Tibial artery (tissue), 4 donors: ENCODE data around the gene GIMAP8.
"Not testable (repeated sequence)": the region's sequence is repeated elsewhere in the genome, so short reads cannot be mapped to it uniquely, and the experiment has no call there.

Source experiments
- DNase-seq, 2 donors: peaks; one replicate each; pipeline ENCODE4 v3.0.0-alpha.2; 2019
- H3K27ac ChIP-seq, 2 donors: fragments of 200-600 bp; sonication (generic) in 1 of 2; 1 replicate in 1 of 2; 2 replicates in 1 of 2; pipeline ENCODE4 v1.5.1; 2018 to 2019; ENCODE audit warnings: mild to moderate bottlenecking in 1 of 2
- H3K27me3 ChIP-seq, 2 donors: fragments of 200-600 bp; sonication (generic) in 1 of 2; one replicate each; pipeline versions ENCODE4 v1.5.1 to v1.6.0; 2016 to 2019
- H3K36me3 ChIP-seq, 3 donors: fragments of 200-600 bp; sonication (generic) in 2 of 3; one replicate each; pipeline ENCODE4 v1.5.1; 2016 to 2019; ENCODE audit warnings: mild to moderate bottlenecking in 2 of 3
- H3K4me1 ChIP-seq, 4 donors: fragments of 200-600 bp; sonication (generic) in 2 of 4; 1 replicate in 3 of 4; 2 replicates in 1 of 4; pipeline ENCODE4 v1.5.1; 2016 to 2019
- H3K4me3 ChIP-seq, 2 donors: fragments of 200-600 bp; sonication (generic) in 1 of 2; 1 replicate in 1 of 2; 2 replicates in 1 of 2; pipeline ENCODE4 v1.5.1; 2018 to 2019; ENCODE audit warnings: mild to moderate bottlenecking in 2 of 2
- H3K9me3 ChIP-seq, 3 donors: fragments of 200-600 bp; sonication (generic) in 1 of 3; one replicate each; pipeline ENCODE4 v1.5.1; 2016 to 2019
- intact Hi-C: fragments of 100-400 bp; cut with DNase I; formaldehyde crosslinking; loops from one replicate; pipeline ENCODE4 v1.15.0; 2023; ENCODE audit warnings: low total_unique reads
- TF ChIP-seq, protein P1 (sequence below), 2 experiments: fragments of 200-600 bp in 1 of 2; fragments of 450-650 bp in 1 of 2; IDR thresholded peaks; one replicate each; pipeline ENCODE4 v1.5.1; 2017 to 2019; ENCODE audit warnings: antibody characterized with exemption in 2 of 2, mild to moderate bottlenecking in 1 of 2, moderate library complexity in 1 of 2

GIMAP8 gene

GRCh38 chr7:150487625-150488024 is 37.2 kb downstream of the GIMAP8 start:
- Histone ChIP-seq H3K27me3 (no peaks in the 10 kb centered on the region), H3K27ac (no peak overlapping the region), H3K4me3 (no peak overlapping the region), H3K4me1 (no peaks in the 10 kb centered on the region), H3K36me3 (no peaks in the 10 kb centered on the region), H3K9me3 (peaks cover 0 to 4% (median 0%) of the 10 kb centered on the region in 3 donors)
- intact Hi-C loops = no loop called here
- TF ChIP-seq, protein P1, sequence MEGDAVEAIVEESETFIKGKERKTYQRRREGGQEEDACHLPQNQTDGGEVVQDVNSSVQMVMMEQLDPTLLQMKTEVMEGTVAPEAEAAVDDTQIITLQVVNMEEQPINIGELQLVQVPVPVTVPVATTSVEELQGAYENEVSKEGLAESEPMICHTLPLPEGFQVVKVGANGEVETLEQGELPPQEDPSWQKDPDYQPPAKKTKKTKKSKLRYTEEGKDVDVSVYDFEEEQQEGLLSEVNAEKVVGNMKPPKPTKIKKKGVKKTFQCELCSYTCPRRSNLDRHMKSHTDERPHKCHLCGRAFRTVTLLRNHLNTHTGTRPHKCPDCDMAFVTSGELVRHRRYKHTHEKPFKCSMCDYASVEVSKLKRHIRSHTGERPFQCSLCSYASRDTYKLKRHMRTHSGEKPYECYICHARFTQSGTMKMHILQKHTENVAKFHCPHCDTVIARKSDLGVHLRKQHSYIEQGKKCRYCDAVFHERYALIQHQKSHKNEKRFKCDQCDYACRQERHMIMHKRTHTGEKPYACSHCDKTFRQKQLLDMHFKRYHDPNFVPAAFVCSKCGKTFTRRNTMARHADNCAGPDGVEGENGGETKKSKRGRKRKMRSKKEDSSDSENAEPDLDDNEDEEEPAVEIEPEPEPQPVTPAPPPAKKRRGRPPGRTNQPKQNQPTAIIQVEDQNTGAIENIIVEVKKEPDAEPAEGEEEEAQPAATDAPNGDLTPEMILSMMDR (IDR thresholded peaks at IDR 0.05) = no peak
- DNase-seq = no peak

GRCh38 chr7:150489782-150490181 is 39.4 kb downstream of the GIMAP8 start:
- TF ChIP-seq, protein P1 (IDR thresholded peaks at IDR 0.05) = no peak
- no peaks in the 10 kb centered on the region for H3K4me1 ChIP-seq
- H3K9me3 ChIP-seq = peaks cover 0 to 4% (median 0%) of the 10 kb centered on the region in 3 donors
- H3K27ac ChIP-seq = no peak overlapping the region
- H3K27me3 ChIP-seq = no peaks in the 10 kb centered on the region
- no peaks in the 10 kb centered on the region for H3K36me3 ChIP-seq
- no peak for DNase-seq
- intact Hi-C loops = no loop called here
- H3K4me3 ChIP-seq = no peak overlapping the region

GRCh38 chr7:150493442-150493841 is 43.0 kb downstream of the GIMAP8 start:
- H3K36me3 ChIP-seq, H3K27ac ChIP-seq, intact Hi-C loops, H3K9me3 ChIP-seq, DNase-seq, H3K4me1 ChIP-seq, H3K27me3 ChIP-seq, H3K4me3 ChIP-seq: not testable (repeated sequence)

DNA sequence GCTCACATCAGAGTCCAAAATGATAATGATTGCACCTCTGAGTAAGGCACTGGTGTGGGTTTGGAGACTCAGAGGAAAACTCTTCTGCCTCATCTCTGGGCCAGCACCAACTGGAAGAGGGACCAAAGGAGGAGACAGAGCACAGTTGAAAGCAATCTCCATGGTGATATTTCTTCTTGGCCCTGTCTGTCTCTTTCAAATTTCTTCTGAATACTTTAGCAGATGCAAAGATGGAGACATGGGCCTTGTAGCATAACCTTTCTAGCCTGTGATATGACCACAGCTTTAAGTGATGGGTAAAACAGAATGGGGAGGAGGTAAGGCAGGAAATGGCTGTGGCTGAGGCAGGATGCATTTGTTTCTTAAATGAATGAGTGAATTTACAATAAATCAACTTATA is 52.1 kb downstream of the GIMAP8 start:
- H3K36me3 ChIP-seq = no peaks in the 10 kb centered on the region
- TF ChIP-seq, protein P1 (IDR thresholded peaks at IDR 0.05) = no peak
- no peaks in the 10 kb centered on the region for H3K27me3 ChIP-seq
- intact Hi-C loops = no loop called here
- DNase-seq = no peak
- H3K4me3 ChIP-seq = no peak overlapping the region
- no peaks in the 10 kb centered on the region for H3K4me1 ChIP-seq
- H3K9me3 ChIP-seq = peaks cover 0 to 7% (median 0%) of the 10 kb centered on the region in 3 donors
- H3K27ac ChIP-seq = no peak overlapping the region

DNA sequence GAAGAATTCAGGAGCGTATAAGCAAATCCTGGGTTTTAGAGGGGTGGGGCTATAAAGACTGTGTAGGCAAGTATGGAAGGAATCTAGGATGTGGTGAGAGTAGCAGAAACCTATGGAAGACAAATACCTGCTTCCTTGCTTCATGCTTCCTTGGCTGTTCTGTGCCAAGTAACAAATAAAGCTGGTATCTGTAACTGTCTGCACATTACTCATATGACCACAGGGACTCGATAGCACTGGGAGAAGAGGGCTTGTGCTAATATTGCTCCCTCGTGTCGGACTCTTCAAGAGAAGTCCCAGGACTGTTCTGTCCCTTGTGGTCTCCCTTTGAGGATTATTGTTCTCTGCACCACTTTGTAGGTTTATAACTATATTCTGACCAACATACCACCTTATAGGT is 52.7 kb downstream of the GIMAP8 start:
- peaks cover 0 to 7% (median 0%) of the 10 kb centered on the region in 3 donors for H3K9me3 ChIP-seq
- H3K4me3 ChIP-seq = no peak overlapping the region
- H3K27ac ChIP-seq = no peak overlapping the region
- DNase-seq = no peak
- no peaks in the 10 kb centered on the region for H3K4me1 ChIP-seq
- H3K36me3 ChIP-seq = no peaks in the 10 kb centered on the region
- intact Hi-C loops = no loop called here
- TF ChIP-seq, protein P1 (IDR thresholded peaks at IDR 0.05) = no peak
- no peaks in the 10 kb centered on the region for H3K27me3 ChIP-seq

DNA sequence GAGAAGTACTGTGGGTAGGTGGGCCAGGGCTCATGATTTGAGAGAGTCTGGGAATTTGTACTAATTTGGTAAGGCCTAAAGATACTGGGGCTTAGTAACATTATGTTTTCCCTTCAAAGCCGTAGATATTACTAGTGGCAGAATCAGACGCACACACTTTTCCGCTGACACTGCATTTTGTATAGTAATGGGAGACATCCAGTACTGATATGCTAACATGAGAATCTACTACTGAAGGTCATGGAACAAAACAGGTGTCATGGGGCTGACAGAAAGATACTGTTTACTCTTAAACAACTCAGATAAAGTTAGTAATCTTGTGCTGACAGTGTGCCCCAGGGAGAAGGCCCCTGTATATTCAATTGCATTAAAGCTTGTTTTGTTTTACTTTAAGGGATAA is 53.2 kb downstream of the GIMAP8 start:
- intact Hi-C loops = no loop called here
- Histone ChIP-seq H3K4me1 (no peaks in the 10 kb centered on the region), H3K36me3 (no peaks in the 10 kb centered on the region), H3K27me3 (no peaks in the 10 kb centered on the region), H3K9me3 (peaks cover 0 to 7% (median 0%) of the 10 kb centered on the region in 3 donors), H3K27ac (no peak overlapping the region), H3K4me3 (no peak overlapping the region)
- DNase-seq = no peak
- TF ChIP-seq, protein P1 (IDR thresholded peaks at IDR 0.05) = no peak
